GM23338 (cell line): ENCODE results near the gene PNPLA1.

ENCODE experiments used
- CREB1 ChIP-seq: fragments of 250-450 bp; sonication (Bioruptor Pico); IDR thresholded peaks from 2 replicates; pipeline ENCODE4 v1.5.0; 2020; ENCODE audit warnings: low read depth, mild to moderate bottlenecking, moderate library complexity
- CTCF ChIP-seq, 2 experiments: fragments of 200-600 bp in 1 of 2; sonication (generic) in 1 of 2; conservative IDR thresholded peaks; 2 replicates each; pipeline versions ENCODE4 v1.5.1 to v1.6.1; 2016 to 2017; ENCODE audit warnings: antibody characterized with exemption in 2 of 2, low read depth in 2 of 2, mild to moderate bottlenecking in 2 of 2, moderate library complexity in 1 of 2
- ETS1 ChIP-seq: IDR thresholded peaks from 2 replicates; pipeline ENCODE4 v1.6.1; 2016; ENCODE audit warnings: antibody characterized with exemption
- EZH2 ChIP-seq: fragments of 200-600 bp; sonication (generic); IDR thresholded peaks from one replicate; pipeline ENCODE4 v1.8.0; 2017; ENCODE audit warnings: antibody characterized with exemption, mild to moderate bottlenecking, low read depth; ENCODE audit not compliant: unreplicated experiment
- EZH2phosphoT487 ChIP-seq: fragments of 200-600 bp; sonication (generic); IDR thresholded peaks from one replicate; pipeline ENCODE4 v1.8.1; 2018; ENCODE audit warnings: antibody characterized with exemption; ENCODE audit not compliant: unreplicated experiment
- JUNB ChIP-seq: IDR thresholded peaks from one replicate; pipeline ENCODE4 v1.6.1; 2016; ENCODE audit warnings: antibody characterized with exemption; ENCODE audit not compliant: unreplicated experiment
- NANOG ChIP-seq: IDR thresholded peaks from 2 replicates; pipeline ENCODE4 v1.6.1; 2016; ENCODE audit warnings: antibody characterized with exemption, borderline replicate concordance
- POLR2AphosphoS5 ChIP-seq: IDR thresholded peaks from 2 replicates; pipeline ENCODE4 v1.6.1; 2016; ENCODE audit warnings: antibody characterized with exemption, low read depth
- REST ChIP-seq: IDR thresholded peaks from one replicate; pipeline ENCODE4 v1.6.1; 2018; ENCODE audit warnings: antibody characterized with exemption; ENCODE audit not compliant: unreplicated experiment
- STAT1 ChIP-seq: IDR thresholded peaks from one replicate; pipeline ENCODE4 v1.6.1; 2016; ENCODE audit warnings: antibody characterized with exemption; ENCODE audit not compliant: unreplicated experiment
- ZNF114 ChIP-seq: fragments of 250-450 bp; sonication (Bioruptor Pico); IDR thresholded peaks from 2 replicates; pipeline ENCODE4 v1.5.0; 2020; ENCODE audit warnings: mild to moderate bottlenecking, moderate library complexity
- ZNF331 ChIP-seq: fragments of 250-450 bp; sonication (Bioruptor Pico); IDR thresholded peaks from 2 replicates; pipeline ENCODE4 v1.5.0; 2020; ENCODE audit warnings: low read depth, mild to moderate bottlenecking, moderate library complexity

GRCh38 chr6:36313649-36313936 is 43.7 kb downstream of the PNPLA1 start:
- TF ChIP-seq CTCF (conservative IDR thresholded peaks at IDR 0.05; ENCODE audit: low read depth in 2 of 2) (no peak), STAT1 (no peak), REST (no peak), POLR2AphosphoS5 (no peak), EZH2phosphoT487 (no peak), JUNB (no peak), EZH2 (no peak), ZNF114 (no peak), NANOG (no peak), ETS1 (no peak), CREB1 (no peak), ZNF331 (CRISPR knock-in tag) (no peak)
